Keratinocyte (primary cell): Measurements from ENCODE around the gene FKBP14. TPM values are rescaled to one million over a fixed set of nuclear protein-coding genes. Genes with fewer than 3 reads are reported as not detected.

Experiments used
- DNase-seq: peaks from one replicate; pipeline ENCODE4 v3.0.0-alpha.2; 2011; ENCODE audit warnings: low read depth, missing footprints, low spot score
- FAIRE-seq: peaks from 2 replicates; lab custom pipeline; 2011; peaks lifted over from hg19 to GRCh38; lab: Jason Lieb, UNC
- H2AFZ ChIP-seq: 2 replicates; pipeline ENCODE4 v1.6.0; 2012; ENCODE audit warnings: low read length, control low read depth, inconsistent platforms; ENCODE audit not compliant: control insufficient read depth
- H3K27ac ChIP-seq: 2 replicates; pipeline ENCODE4 v1.5.1; 2011; ENCODE audit warnings: low read length; ENCODE audit not compliant: control insufficient read depth, insufficient read depth
- H3K27me3 ChIP-seq: 3 replicates; pipeline ENCODE4 v1.6.0; 2011; ENCODE audit warnings: low read length; ENCODE audit not compliant: control insufficient read depth, insufficient read depth; ENCODE audit errors: extremely low read depth
- H3K36me3 ChIP-seq, 2 experiments: 2 replicates in 1 of 2; 3 replicates in 1 of 2; pipeline ENCODE4 v1.5.1; 2011; ENCODE audit warnings: low read length in 2 of 2, mild to moderate bottlenecking in 1 of 2; ENCODE audit not compliant: control insufficient read depth in 2 of 2, insufficient read depth in 2 of 2; ENCODE audit errors: extremely low read depth in 1 of 2
- H3K4me1 ChIP-seq: 3 replicates; pipeline ENCODE4 v1.5.1; 2011; ENCODE audit warnings: low read length; ENCODE audit not compliant: control insufficient read depth, insufficient read depth; ENCODE audit errors: extremely low read depth
- H3K4me2 ChIP-seq: 3 replicates; pipeline ENCODE4 v1.6.0; 2011; ENCODE audit warnings: low read depth, low read length; ENCODE audit not compliant: control insufficient read depth, insufficient read depth; ENCODE audit errors: extremely low read depth
- H3K4me3 ChIP-seq, 3 experiments: fragments of 200-600 bp in 1 of 3; sonication (generic) in 1 of 3; 2 replicates in 2 of 3; 3 replicates in 1 of 3; pipeline ENCODE4 v1.5.1; 2011 to 2016; ENCODE audit warnings: low read length in 3 of 3, mild to moderate bottlenecking in 3 of 3, control low read depth in 2 of 3, inconsistent platforms in 1 of 3, low read depth in 1 of 3, mixed read lengths in 1 of 3, mixed run types in 1 of 3, moderate library complexity in 1 of 3; ENCODE audit not compliant: control insufficient read depth in 2 of 3, insufficient read depth in 2 of 3; ENCODE audit errors: extremely low read depth in 1 of 3
- H3K79me2 ChIP-seq: 2 replicates; pipeline ENCODE4 v1.6.0; 2012; ENCODE audit warnings: low read length; ENCODE audit not compliant: control insufficient read depth, insufficient read depth
- H3K9ac ChIP-seq: 3 replicates; pipeline ENCODE4 v1.6.0; 2011; ENCODE audit warnings: low read length; ENCODE audit not compliant: control insufficient read depth, insufficient read depth; ENCODE audit errors: extremely low read depth
- H3K9me1 ChIP-seq: 3 replicates; pipeline ENCODE4 v1.6.0; 2011; ENCODE audit warnings: low read length; ENCODE audit not compliant: control insufficient read depth, insufficient read depth; ENCODE audit errors: extremely low read depth
- H3K9me3 ChIP-seq: 2 replicates; pipeline ENCODE4 v1.5.1; 2012; ENCODE audit warnings: low read depth, low read length; ENCODE audit not compliant: control insufficient read depth
- H4K20me1 ChIP-seq: 3 replicates; pipeline ENCODE4 v1.6.0; 2011; ENCODE audit warnings: low read length; ENCODE audit not compliant: control insufficient read depth, insufficient read depth; ENCODE audit errors: extremely low read depth
- EZH2 ChIP-seq: IDR thresholded peaks from one replicate; pipeline ENCODE4 v1.6.1; 2012; ENCODE audit warnings: inconsistent platforms, mild to moderate bottlenecking, low read length, moderate library complexity
- dilution Hi-C: fragments of 300-500 bp; cut with MboI; formaldehyde crosslinking; loops from one replicate; pipeline ENCODE4 v1.7.0; 2020; ENCODE audit warnings: low sequenced_read_pairs; ENCODE audit not compliant: extremely low pct_ligation_motif_present
- polyA plus RNA-seq, 5 experiments: library from polyadenylated mRNA; depleted of rRNA in 3 of 5; stranded (reverse) in 3 of 5; stranded (forward) in 1 of 5; unstranded in 1 of 5; fragments of >200 nt; gene quantifications; 1 replicate in 1 of 5; 2 replicates in 3 of 5; 3 replicates in 1 of 5; pipeline versions ENCODE4 v1.2.1 to v1.2.3, GENCODE V29; 2011 to 2012; ENCODE audit warnings: missing spikeins in 2 of 5, low read depth in 1 of 5, low replicate concordance in 1 of 5
- TF ChIP-seq, protein P1 (sequence below), 3 experiments: IDR thresholded peaks in 1 of 3; conservative IDR thresholded peaks in 1 of 3; optimal IDR thresholded peaks in 1 of 3; 2 replicates in 2 of 3; 3 replicates in 1 of 3; pipeline versions ENCODE3 to v1.5.1; 2011; ENCODE audit warnings: low read length in 3 of 3, mild to moderate bottlenecking in 3 of 3, moderate library complexity in 2 of 3, control low read depth in 1 of 3, inconsistent platforms in 1 of 3; ENCODE audit not compliant: insufficient read depth in 2 of 3; ENCODE audit errors: extremely low read depth in 1 of 3

Gene FKBP14
- polyA plus RNA-seq, 1 donor (not counting 4 experiments of a cell fraction or from before 2014, with no cell fraction given): 24.5 TPM

DNA sequence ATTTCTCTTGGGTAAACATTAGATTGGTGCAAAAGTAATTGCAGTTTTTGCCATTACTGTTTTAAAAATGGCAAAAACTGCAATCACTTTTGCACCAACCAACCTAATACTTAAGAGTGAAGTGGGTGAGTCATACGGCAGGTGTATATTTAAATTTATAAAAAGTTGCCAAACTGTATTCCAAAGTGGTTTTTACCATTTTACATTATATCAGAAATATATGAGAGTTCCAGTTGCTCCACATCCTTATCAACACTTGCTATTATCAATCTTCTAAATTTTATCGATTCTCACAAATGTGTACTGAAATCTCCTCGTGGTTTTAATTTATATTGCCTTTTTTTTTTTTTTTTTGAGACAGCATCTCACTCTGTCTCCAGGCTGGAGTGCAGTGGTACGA lies 33.4 kb downstream of the FKBP14 start:
- Histone ChIP-seq H3K79me2 (peaks cover 8% of the 10 kb centered on the region), H3K9me1 (no peaks in the 10 kb centered on the region), H2AFZ (no peak overlapping the region), H3K4me1 (peaks cover 9% of the 10 kb centered on the region), H3K27me3 (no peaks in the 10 kb centered on the region), H3K27ac (no peak overlapping the region), H3K4me2 (no peak overlapping the region), H3K36me3 (no peaks in the 10 kb centered on the region), H3K4me3 (no peak overlapping the region), H3K9ac (no peak overlapping the region), H4K20me1 (no peaks in the 10 kb centered on the region), H3K9me3 (peaks cover 2% of the 10 kb centered on the region)
- TF ChIP-seq, protein P1, sequence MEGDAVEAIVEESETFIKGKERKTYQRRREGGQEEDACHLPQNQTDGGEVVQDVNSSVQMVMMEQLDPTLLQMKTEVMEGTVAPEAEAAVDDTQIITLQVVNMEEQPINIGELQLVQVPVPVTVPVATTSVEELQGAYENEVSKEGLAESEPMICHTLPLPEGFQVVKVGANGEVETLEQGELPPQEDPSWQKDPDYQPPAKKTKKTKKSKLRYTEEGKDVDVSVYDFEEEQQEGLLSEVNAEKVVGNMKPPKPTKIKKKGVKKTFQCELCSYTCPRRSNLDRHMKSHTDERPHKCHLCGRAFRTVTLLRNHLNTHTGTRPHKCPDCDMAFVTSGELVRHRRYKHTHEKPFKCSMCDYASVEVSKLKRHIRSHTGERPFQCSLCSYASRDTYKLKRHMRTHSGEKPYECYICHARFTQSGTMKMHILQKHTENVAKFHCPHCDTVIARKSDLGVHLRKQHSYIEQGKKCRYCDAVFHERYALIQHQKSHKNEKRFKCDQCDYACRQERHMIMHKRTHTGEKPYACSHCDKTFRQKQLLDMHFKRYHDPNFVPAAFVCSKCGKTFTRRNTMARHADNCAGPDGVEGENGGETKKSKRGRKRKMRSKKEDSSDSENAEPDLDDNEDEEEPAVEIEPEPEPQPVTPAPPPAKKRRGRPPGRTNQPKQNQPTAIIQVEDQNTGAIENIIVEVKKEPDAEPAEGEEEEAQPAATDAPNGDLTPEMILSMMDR (optimal IDR thresholded peaks at IDR 0.05 in 1 of 3, IDR thresholded peaks at IDR 0.05 in 1 of 3, conservative IDR thresholded peaks at IDR 0.05 in 1 of 3; ENCODE audit: extremely low read depth in 1 of 3, insufficient read depth in 2 of 3, low read length in 3 of 3): no peak
- TF ChIP-seq EZH2: no peak
- DNase-seq (no peak), FAIRE-seq (no peak)
- dilution Hi-C loops: no loop called here

DNA sequence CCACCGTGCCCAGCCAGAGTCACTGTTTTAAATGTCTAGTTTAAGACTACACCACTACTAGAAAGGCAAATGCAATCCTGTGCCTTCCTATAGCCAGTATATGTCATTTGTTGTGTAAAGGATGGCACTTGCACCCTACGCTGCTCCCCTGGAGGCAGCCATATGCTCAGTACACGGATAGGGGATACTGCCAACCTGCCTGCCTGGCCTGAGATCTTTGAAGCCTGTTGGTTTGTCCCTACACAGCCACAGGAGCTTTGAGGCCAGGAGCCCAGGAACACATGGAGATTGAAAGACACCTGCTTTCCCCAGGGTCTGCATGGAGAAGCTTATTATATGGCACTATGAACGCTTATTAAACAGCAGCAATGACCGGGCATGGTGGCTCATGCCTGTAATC lies 34.6 kb downstream of the FKBP14 start:
- H3K4me2 ChIP-seq: no peak overlapping the region
- H3K4me1 ChIP-seq: peaks cover 21% of the 10 kb centered on the region
- dilution Hi-C loops: no loop called here
- H3K9ac ChIP-seq: no peak overlapping the region
- DNase-seq (no peak), FAIRE-seq (no peak)
- H3K27ac ChIP-seq: no peak overlapping the region
- no peaks in the 10 kb centered on the region for H4K20me1 ChIP-seq
- H3K36me3 ChIP-seq: no peaks in the 10 kb centered on the region
- TF ChIP-seq, protein P1 (optimal IDR thresholded peaks at IDR 0.05 in 1 of 3, IDR thresholded peaks at IDR 0.05 in 1 of 3, conservative IDR thresholded peaks at IDR 0.05 in 1 of 3; ENCODE audit: extremely low read depth in 1 of 3, insufficient read depth in 2 of 3, low read length in 3 of 3): no peak
- TF ChIP-seq EZH2: no peak
- peaks cover 17% of the 10 kb centered on the region for H3K79me2 ChIP-seq
- no peak overlapping the region for H3K4me3 ChIP-seq
- no peaks in the 10 kb centered on the region for H3K27me3 ChIP-seq
- H3K9me3 ChIP-seq: peaks cover 2% of the 10 kb centered on the region
- no peak overlapping the region for H2AFZ ChIP-seq
- no peaks in the 10 kb centered on the region for H3K9me1 ChIP-seq
